ENCODE results near the gene IQCC.

The IQCC gene

DNA sequence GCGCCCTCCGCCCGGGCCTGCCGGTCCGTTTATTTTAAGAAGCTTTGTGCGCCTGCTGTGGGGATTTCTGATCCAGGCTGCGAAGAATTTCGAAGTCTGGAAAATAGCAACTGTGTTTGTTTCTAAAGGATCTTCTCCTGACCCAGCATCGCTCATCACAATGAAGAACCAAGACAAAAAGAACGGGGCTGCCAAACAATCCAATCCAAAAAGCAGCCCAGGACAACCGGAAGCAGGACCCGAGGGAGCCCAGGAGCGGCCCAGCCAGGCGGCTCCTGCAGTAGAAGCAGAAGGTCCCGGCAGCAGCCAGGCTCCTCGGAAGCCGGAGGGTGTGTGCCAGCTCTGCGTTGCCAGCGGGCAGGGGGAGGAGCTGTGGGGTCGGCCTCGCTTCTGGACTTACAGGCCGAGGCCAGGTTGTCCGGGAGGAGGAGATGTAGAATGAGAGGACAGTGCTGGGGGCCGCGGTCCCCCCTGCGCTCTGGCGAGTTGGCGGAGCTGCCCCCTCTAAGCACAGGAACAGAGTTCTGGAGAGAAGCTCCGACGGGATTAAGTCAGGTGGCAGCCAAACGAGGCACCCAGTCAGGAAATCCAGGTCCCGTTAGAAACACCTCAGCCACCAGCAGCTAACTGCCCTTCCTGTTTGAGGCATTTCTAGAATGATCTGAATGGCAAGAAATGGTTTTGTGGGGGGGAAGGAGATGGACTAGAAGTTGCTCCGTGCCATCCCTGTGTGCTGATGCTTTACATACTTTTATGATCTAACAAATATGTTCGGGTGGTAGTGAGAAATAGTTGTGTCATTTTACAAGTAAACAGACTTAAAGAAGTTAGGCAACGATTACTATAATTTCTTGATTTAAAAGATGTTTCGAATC, 25.0 kb upstream of the IQCC start:
- WGBS, 2 experiments: 17 to 19% methylated on average over 36 of the region's 36 CpGs
- H3K9me3 ChIP-seq (ENCODE audit: control insufficient read depth, low read length): no peaks in the 10 kb centered on the region
- H3K4me3 ChIP-seq (ENCODE audit: insufficient read depth, low read depth, low read length): peak overlapping the region; percentile 77
- H3K4me1 ChIP-seq (ENCODE audit: control insufficient read depth, insufficient read depth, low read length): peaks cover 11% of the 10 kb centered on the region
- H3K27ac ChIP-seq (ENCODE audit: insufficient read depth, low read depth, low read length, poor library complexity, severe bottlenecking): peak overlapping the region; percentile 90
- peaks cover 27% of the 10 kb centered on the region for H3K36me3 ChIP-seq (ENCODE audit: control insufficient read depth, insufficient read depth, low read length)
- H3K27me3 ChIP-seq (ENCODE audit: control insufficient read depth, insufficient read depth, low read length, poor library complexity, severe bottlenecking): no peaks in the 10 kb centered on the region

DNA sequence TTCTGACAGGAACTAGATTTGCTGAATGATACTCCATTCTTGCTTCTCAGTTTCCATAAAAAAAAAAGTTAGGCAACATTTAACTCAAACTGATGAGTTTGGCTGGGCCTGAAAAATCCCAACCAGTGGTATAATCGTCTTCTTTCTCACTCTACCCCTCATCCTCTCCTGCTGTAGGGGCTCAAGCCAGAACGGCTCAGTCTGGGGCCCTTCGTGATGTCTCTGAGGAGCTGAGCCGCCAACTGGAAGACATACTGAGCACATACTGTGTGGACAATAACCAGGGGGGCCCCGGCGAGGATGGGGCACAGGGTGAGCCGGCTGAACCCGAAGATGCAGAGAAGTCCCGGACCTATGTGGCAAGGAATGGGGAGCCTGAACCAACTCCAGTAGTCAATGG, 24.4 kb upstream of the IQCC start:
- Histone ChIP-seq H3K4me1 (ENCODE audit: control insufficient read depth, insufficient read depth, low read length) (peaks cover 11% of the 10 kb centered on the region), H3K27ac (ENCODE audit: insufficient read depth, low read depth, low read length, poor library complexity, severe bottlenecking) (no peak overlapping the region), H3K36me3 (ENCODE audit: control insufficient read depth, insufficient read depth, low read length) (peaks cover 29% of the 10 kb centered on the region), H3K27me3 (ENCODE audit: control insufficient read depth, insufficient read depth, low read length, poor library complexity, severe bottlenecking) (no peaks in the 10 kb centered on the region), H3K9me3 (ENCODE audit: control insufficient read depth, low read length) (no peaks in the 10 kb centered on the region), H3K4me3 (ENCODE audit: insufficient read depth, low read depth, low read length) (peak overlapping the region; percentile 77)
- 93 to 94% methylated on average over 9 of the region's 9 CpGs for WGBS, 2 experiments

DNA sequence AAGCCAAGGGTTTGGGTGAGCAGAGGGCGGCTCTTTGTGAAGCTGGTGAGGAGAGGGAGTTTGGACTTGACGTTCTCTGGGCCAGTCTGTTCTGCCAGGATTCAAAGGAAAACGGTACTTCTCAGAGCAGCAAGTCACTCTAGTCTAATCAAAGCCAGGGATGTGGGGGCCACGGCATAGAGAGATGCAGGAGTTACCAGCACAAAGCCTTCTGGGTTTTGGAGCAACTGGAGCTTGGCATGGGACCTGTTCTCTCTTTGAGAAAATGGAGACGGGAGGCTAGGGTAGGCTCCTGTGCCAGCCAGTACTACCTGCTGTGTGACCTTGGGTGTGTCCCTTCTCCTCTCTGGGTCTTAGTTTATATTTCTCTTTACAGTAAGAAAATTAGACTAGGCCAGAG, 23.9 kb upstream of the IQCC start:
- H3K36me3 ChIP-seq (ENCODE audit: control insufficient read depth, insufficient read depth, low read length): peaks cover 34% of the 10 kb centered on the region

DNA sequence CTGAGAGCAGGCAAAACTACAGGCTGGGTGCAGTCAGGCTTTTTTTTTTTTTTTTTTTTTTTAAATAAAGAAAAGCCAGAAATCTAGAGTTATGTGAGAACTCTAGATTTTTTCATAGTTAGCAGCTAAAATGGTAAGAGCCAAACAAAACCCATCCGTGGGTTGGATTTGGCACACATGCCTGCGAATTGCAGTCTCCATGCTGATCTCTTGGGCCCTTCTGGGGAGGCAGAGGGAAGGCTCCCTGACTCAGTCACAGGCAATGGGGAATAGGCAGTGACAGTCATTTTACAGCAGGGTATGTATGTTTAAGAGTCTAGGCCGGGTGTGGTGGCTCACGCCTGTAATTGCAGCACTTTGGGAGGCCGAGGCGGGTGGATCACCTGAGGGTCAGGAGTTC, 23.4 kb upstream of the IQCC start:
- H3K27ac ChIP-seq (ENCODE audit: insufficient read depth, low read depth, low read length, poor library complexity, severe bottlenecking): no peak overlapping the region
- H3K27me3 ChIP-seq (ENCODE audit: control insufficient read depth, insufficient read depth, low read length, poor library complexity, severe bottlenecking): no peaks in the 10 kb centered on the region
- no peak overlapping the region for H3K4me3 ChIP-seq (ENCODE audit: insufficient read depth, low read depth, low read length)
- no peaks in the 10 kb centered on the region for H3K9me3 ChIP-seq (ENCODE audit: control insufficient read depth, low read length)
- peaks cover 11% of the 10 kb centered on the region for H3K4me1 ChIP-seq (ENCODE audit: control insufficient read depth, insufficient read depth, low read length)
- H3K36me3 ChIP-seq (ENCODE audit: control insufficient read depth, insufficient read depth, low read length): peaks cover 38% of the 10 kb centered on the region
- 96 to 97% methylated on average over 6 of the region's 6 CpGs for WGBS, 2 experiments

More for the DNA sequence above, 23.9 kb upstream of the IQCC start:
- WGBS, 2 experiments: 96 to 97% methylated on average over 5 of the region's 5 CpGs
- Histone ChIP-seq H3K9me3 (ENCODE audit: control insufficient read depth, low read length) (no peaks in the 10 kb centered on the region), H3K4me3 (ENCODE audit: insufficient read depth, low read depth, low read length) (no peak overlapping the region), H3K27ac (ENCODE audit: insufficient read depth, low read depth, low read length, poor library complexity, severe bottlenecking) (no peak overlapping the region), H3K4me1 (ENCODE audit: control insufficient read depth, insufficient read depth, low read length) (peaks cover 11% of the 10 kb centered on the region), H3K27me3 (ENCODE audit: control insufficient read depth, insufficient read depth, low read length, poor library complexity, severe bottlenecking) (no peaks in the 10 kb centered on the region)

DNA sequence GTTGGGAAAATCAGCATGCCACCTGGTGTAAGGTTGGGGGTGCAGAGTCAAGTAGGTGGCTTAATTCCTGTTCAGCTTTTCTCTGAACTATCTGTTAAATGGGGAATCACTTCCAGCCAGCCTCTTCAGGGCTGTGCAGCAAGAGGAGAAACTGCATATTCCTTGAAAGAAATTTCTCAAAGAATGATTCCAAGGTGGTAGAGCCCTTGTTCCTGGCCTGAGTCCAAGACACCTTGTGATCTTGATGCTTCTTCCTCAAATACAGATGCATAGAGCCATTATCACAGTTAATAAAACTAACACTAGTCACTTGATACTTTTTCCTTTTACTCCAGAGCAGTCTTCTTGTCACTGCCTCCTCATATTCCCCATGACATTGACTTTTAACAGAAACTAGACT, 20.8 kb upstream of the IQCC start:
- Histone ChIP-seq H3K4me1 (ENCODE audit: control insufficient read depth, insufficient read depth, low read length) (peaks cover 7% of the 10 kb centered on the region), H3K27me3 (ENCODE audit: control insufficient read depth, insufficient read depth, low read length, poor library complexity, severe bottlenecking) (no peaks in the 10 kb centered on the region), H3K4me3 (ENCODE audit: insufficient read depth, low read depth, low read length) (no peak overlapping the region), H3K9me3 (ENCODE audit: control insufficient read depth, low read length) (no peaks in the 10 kb centered on the region), H3K27ac (ENCODE audit: insufficient read depth, low read depth, low read length, poor library complexity, severe bottlenecking) (no peak overlapping the region), H3K36me3 (ENCODE audit: control insufficient read depth, insufficient read depth, low read length) (peaks cover 64% of the 10 kb centered on the region)

DNA sequence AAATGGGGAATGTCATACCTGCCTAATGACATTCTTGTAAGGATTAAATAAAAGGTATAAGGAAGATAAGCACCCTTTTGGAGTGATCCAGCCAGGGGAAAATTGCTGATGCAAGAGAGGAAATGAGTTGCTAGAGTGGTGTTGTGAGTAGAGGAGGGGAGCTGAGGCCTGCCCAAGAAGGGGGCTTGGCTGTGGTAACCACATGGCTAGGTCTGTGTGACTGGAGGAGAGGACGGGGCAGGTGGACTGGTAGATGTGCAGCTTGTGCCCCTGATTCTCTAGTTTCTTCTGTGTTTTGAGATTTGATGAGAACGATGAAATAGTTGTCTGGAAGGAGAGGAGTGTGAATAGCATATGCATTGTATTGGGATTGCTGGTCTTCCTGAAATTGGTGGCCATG, 19.4 kb upstream of the IQCC start:
- peaks cover 77% of the 10 kb centered on the region for H3K36me3 ChIP-seq (ENCODE audit: control insufficient read depth, insufficient read depth, low read length)
- H3K4me3 ChIP-seq (ENCODE audit: insufficient read depth, low read depth, low read length): no peak overlapping the region
- no peaks in the 10 kb centered on the region for H3K27me3 ChIP-seq (ENCODE audit: control insufficient read depth, insufficient read depth, low read length, poor library complexity, severe bottlenecking)
- peaks cover 3% of the 10 kb centered on the region for H3K4me1 ChIP-seq (ENCODE audit: control insufficient read depth, insufficient read depth, low read length)
- H3K9me3 ChIP-seq (ENCODE audit: control insufficient read depth, low read length): no peaks in the 10 kb centered on the region
- H3K27ac ChIP-seq (ENCODE audit: insufficient read depth, low read depth, low read length, poor library complexity, severe bottlenecking): no peak overlapping the region
- WGBS, 2 experiments: 93 to 98% methylated on average over 2 of the region's 2 CpGs

DNA sequence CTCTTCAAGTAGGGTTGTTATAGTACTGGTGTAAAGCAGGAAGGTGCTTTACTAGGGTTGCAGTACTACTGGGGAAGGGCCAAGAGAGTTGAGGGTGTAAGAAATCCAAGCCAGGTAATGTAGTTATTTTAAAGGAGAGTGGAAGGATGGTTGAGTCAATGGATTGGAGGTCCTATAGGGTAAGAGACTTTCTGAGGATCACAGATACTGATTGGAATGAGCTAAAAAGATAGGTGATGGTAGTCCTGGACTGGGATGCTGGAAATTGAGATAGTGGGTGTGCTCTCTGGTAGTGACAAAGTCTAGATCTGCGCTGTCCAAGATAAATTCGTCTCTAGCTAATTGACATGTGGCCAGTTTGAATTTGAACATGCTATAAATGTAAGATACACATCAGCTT, 19.0 kb upstream of the IQCC start:
- Histone ChIP-seq H3K27me3 (ENCODE audit: control insufficient read depth, insufficient read depth, low read length, poor library complexity, severe bottlenecking) (no peaks in the 10 kb centered on the region), H3K27ac (ENCODE audit: insufficient read depth, low read depth, low read length, poor library complexity, severe bottlenecking) (no peak overlapping the region), H3K4me1 (ENCODE audit: control insufficient read depth, insufficient read depth, low read length) (no peaks in the 10 kb centered on the region), H3K36me3 (ENCODE audit: control insufficient read depth, insufficient read depth, low read length) (peaks cover 79% of the 10 kb centered on the region), H3K9me3 (ENCODE audit: control insufficient read depth, low read length) (no peaks in the 10 kb centered on the region), H3K4me3 (ENCODE audit: insufficient read depth, low read depth, low read length) (no peak overlapping the region)
- 92 to 100% methylated on average over 2 of the region's 2 CpGs for WGBS, 2 experiments

DNA sequence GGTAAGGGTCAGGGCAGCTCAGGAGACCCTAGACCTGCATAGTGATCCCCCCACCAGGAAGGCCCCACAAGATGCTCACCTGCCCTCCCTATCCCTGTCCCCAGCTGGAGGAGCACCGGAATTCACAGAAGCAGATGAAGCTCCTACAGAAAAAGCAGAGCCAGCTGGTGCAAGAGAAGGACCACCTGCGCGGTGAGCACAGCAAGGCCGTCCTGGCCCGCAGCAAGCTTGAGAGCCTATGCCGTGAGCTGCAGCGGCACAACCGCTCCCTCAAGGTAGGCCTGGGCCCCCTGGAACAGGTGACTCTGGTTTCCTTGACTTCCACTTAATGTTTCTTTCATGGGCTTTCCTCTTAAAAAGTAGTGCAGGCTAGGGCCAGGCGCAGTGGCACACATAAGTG, 17.6 kb upstream of the IQCC start:
- Histone ChIP-seq H3K27me3 (ENCODE audit: control insufficient read depth, insufficient read depth, low read length, poor library complexity, severe bottlenecking) (no peaks in the 10 kb centered on the region), H3K27ac (ENCODE audit: insufficient read depth, low read depth, low read length, poor library complexity, severe bottlenecking) (no peak overlapping the region), H3K9me3 (ENCODE audit: control insufficient read depth, low read length) (no peaks in the 10 kb centered on the region), H3K4me1 (ENCODE audit: control insufficient read depth, insufficient read depth, low read length) (no peaks in the 10 kb centered on the region), H3K36me3 (ENCODE audit: control insufficient read depth, insufficient read depth, low read length) (peaks cover 83% of the 10 kb centered on the region), H3K4me3 (ENCODE audit: insufficient read depth, low read depth, low read length) (no peak overlapping the region)
- 96 to 98% methylated on average over 9 of the region's 9 CpGs for WGBS, 2 experiments

DNA sequence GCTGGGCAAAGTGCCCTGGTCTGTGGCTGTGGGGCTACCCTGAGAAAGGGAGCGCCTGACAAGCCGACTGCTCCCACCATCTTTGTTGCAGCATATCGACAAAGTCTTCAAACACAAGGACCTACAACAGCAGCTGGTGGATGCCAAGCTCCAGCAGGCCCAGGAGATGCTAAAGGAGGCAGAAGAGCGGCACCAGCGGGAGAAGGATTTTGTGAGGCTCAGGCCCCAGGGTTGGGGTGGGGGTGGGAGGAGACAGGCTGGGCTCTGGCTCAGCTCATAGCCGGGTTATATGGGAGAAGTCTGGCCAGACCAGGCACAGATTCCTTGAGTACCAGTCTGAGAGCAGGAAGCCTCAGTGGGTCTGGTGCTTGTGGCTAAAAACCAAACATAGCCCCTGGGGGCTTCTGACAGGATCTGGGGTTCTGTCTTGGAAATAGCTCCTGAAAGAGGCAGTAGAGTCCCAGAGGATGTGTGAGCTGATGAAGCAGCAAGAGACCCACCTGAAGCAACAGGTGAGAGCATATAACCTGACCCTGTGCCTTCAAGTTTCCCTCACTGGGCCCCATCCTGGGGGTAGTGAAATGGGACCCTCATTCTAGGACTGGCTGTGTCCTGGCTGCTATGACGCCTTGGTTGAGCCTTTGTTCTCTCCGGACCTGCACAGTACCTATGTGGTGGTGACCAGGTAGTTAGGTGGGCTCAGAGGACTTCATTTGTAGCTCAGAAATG, 13.1 kb upstream of the IQCC start:
- H3K27me3 ChIP-seq (ENCODE audit: control insufficient read depth, insufficient read depth, low read length, poor library complexity, severe bottlenecking): no peaks in the 10 kb centered on the region
- 95 to 97% methylated on average over 8 of the region's 8 CpGs for WGBS, 2 experiments
- no peak overlapping the region for H3K27ac ChIP-seq (ENCODE audit: insufficient read depth, low read depth, low read length, poor library complexity, severe bottlenecking)
- no peak overlapping the region for H3K4me3 ChIP-seq (ENCODE audit: insufficient read depth, low read depth, low read length)
- peaks cover 88% of the 10 kb centered on the region for H3K36me3 ChIP-seq (ENCODE audit: control insufficient read depth, insufficient read depth, low read length)
- H3K9me3 ChIP-seq (ENCODE audit: control insufficient read depth, low read length): no peaks in the 10 kb centered on the region
- H3K4me1 ChIP-seq (ENCODE audit: control insufficient read depth, insufficient read depth, low read length): peaks cover 2% of the 10 kb centered on the region

DNA sequence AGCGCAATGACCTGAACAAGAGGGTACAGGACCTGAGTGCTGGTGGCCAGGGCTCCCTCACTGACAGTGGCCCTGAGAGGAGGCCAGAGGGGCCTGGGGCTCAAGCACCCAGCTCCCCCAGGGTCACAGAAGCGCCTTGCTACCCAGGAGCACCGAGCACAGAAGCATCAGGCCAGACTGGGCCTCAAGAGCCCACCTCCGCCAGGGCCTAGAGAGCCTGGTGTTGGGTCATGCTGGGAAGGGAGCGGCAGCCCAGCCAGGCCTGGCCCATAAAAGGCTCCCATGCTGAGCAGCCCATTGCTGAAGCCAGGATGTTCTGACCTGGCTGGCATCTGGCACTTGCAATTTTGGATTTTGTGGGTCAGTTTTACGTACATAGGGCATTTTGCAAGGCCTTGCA, 10.5 kb upstream of the IQCC start:
- Histone ChIP-seq H3K36me3 (ENCODE audit: control insufficient read depth, insufficient read depth, low read length) (peaks cover 63% of the 10 kb centered on the region), H3K4me1 (ENCODE audit: control insufficient read depth, insufficient read depth, low read length) (peaks cover 27% of the 10 kb centered on the region), H3K27ac (ENCODE audit: insufficient read depth, low read depth, low read length, poor library complexity, severe bottlenecking) (no peak overlapping the region), H3K4me3 (ENCODE audit: insufficient read depth, low read depth, low read length) (no peak overlapping the region), H3K27me3 (ENCODE audit: control insufficient read depth, insufficient read depth, low read length, poor library complexity, severe bottlenecking) (no peaks in the 10 kb centered on the region), H3K9me3 (ENCODE audit: control insufficient read depth, low read length) (no peaks in the 10 kb centered on the region)
- 95 to 97% methylated on average over 6 of the region's 6 CpGs for WGBS, 2 experiments

Data from ectodermal cell (in vitro differentiated cells).